ENCODE measurements around the gene MLEC.

DNA sequence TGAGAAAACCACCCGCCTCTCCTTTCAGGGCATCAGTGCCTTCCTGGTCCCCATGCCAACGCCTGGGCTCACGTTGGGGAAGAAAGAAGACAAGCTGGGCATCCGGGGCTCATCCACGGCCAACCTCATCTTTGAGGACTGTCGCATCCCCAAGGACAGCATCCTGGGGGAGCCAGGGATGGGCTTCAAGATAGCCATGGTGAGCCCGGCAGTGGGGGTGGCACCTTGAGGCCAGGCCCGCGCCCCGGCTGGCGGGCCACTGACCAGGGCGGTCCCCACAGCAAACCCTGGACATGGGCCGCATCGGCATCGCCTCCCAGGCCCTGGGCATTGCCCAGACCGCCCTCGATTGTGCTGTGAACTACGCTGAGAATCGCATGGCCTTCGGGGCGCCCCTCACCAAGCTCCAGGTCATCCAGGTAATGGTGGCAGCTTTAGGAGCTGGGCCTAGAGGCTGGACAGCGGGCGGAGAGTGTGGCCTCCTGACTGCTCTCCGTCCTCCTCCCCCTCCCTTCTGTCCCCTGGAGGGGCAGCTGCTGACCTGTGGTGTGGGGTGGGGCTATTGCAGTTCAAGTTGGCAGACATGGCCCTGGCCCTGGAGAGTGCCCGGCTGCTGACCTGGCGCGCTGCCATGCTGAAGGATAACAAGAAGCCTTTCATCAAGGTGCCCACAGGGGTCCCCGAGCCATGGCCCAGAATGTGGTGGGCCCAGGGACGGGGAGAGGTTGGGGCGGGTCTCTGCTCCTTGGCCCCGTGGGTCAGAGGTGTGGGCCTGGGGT lies 51.5 kb downstream of the MLEC start:
- TF ChIP-seq, protein P1, sequence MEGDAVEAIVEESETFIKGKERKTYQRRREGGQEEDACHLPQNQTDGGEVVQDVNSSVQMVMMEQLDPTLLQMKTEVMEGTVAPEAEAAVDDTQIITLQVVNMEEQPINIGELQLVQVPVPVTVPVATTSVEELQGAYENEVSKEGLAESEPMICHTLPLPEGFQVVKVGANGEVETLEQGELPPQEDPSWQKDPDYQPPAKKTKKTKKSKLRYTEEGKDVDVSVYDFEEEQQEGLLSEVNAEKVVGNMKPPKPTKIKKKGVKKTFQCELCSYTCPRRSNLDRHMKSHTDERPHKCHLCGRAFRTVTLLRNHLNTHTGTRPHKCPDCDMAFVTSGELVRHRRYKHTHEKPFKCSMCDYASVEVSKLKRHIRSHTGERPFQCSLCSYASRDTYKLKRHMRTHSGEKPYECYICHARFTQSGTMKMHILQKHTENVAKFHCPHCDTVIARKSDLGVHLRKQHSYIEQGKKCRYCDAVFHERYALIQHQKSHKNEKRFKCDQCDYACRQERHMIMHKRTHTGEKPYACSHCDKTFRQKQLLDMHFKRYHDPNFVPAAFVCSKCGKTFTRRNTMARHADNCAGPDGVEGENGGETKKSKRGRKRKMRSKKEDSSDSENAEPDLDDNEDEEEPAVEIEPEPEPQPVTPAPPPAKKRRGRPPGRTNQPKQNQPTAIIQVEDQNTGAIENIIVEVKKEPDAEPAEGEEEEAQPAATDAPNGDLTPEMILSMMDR (IDR thresholded peaks at IDR 0.05): no peak
- TF ChIP-seq EZH2 (IDR thresholded peaks at IDR 0.05) (no peak), EZH2phosphoT487 (IDR thresholded peaks at IDR 0.05) (no peak)

All from neural progenitor cell (in vitro differentiated cells).